DMS53 (cell line): ENCODE results near the gene ORC1.

Source experiments
- DNase-seq: peaks from one replicate; lab custom pipeline; 2025; lab: John Stamatoyannopoulos, UW

Gene ORC1

DNA sequence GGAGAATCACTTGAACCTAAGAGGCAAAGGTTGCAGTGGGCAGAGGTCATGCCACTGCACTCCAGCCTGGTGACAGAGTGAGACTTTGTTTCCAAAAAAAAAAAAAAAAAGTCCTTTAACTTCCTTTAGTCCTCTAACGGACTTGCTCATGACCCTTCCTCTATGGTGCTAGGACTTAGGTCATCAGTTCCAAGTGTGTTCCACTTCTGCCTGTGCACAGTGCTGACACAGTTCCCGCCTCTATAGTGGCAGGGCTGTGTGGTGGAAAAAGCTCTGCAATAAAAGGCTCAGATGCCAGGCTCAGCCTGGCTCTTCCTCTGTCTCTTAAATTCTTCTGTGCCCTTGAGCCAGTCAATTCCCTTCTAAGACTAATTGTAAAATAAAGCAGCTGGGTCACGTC is 60.2 kb downstream of the ORC1 start:
- no peak for DNase-seq

DNA sequence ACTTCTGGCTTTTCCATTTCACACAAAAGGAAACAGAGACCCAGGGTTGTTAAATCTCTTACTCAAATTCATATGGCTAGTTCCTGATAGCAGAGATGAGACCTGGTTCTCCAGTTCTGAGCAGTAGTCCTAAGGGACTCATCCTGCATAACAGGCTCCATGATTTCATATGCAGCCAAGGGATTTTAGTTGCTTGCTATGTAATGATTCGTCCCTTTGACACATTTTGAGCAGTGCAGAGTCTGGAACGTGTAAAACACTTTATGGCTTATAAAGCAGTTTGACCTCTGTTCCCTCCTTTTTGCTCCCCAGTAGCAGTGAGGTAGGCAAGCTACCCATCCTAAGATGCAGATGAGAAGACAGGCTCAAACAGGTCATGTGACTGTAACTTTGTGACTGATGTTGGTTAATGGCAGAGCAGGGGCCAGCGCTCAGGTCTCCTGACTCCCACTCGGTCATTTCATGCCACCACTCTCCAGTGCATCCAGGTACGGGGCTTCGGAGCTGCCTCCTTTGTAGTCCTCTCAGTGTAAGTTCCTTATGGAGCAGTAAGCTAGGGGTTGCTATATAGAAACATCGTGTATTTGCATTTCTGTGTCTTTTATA is 62.5 kb downstream of the ORC1 start:
- DNase-seq: no peak

DNA sequence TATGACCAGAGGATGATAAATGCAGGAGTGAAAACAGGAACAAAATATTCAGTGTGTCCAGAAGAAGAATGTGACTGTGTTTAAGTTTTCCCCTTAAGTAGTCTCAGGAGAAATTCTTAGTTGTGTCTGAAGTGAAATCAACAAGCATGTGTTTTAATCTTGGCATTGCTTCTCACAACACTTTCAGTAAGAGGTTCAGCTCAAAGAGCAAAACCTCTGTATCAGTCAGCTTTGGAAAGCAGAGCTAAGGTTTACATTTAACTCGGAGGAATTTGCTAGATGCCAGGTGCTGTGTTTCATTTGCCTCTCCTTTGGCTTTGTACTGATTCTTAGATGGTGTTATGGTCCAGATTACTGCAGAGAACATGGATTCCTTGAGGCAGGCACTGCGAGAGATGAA is 66.8 kb downstream of the ORC1 start:
- no peak for DNase-seq

DNA sequence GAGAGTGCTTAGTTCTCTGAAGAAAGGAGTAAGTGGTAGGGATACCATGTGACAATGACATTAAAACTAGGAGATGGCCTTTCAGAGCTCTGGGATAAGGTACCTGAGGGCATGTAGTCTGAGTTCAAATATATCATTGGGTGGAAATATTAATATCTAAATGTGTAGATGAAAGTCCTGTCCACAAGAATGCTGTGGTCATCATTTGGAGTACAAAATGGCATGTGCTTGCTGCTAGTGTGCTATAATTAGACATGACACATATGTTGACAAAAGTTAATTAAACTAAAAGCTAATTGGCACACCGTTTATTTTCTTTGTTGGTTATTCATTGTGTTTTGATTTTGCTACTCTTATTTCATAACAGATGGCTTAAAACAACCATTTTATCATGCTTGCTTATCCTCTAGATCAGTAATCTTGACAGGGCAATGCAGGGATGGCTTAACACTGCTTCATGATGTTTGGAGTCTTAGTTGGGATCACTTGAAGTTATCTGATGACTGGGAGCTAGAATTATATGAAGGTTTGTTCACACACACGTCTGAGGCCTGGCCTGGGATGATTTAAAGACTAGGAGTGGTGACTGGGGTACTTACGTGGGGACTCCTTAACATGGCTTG is 69.2 kb downstream of the ORC1 start:
- no peak for DNase-seq

DNA sequence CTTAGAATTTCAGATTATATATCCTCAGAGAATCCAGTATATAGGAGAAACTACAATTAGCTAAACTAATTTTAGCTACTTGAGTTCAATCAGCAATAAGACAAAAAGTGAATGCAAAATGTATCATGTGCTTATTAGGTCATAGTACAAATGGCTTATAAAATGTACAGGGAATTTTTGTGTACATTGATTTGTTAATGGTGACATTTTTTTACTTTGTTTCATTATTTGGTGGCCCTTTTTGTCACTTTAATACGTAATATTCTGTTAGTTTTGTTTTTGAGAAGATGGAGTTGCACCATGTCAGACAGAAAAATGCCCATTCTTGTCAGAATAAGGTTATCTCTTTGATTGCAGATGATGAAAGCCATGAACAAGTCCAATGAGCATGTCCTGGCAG is 71.8 kb downstream of the ORC1 start:
- no peak for DNase-seq

DNA sequence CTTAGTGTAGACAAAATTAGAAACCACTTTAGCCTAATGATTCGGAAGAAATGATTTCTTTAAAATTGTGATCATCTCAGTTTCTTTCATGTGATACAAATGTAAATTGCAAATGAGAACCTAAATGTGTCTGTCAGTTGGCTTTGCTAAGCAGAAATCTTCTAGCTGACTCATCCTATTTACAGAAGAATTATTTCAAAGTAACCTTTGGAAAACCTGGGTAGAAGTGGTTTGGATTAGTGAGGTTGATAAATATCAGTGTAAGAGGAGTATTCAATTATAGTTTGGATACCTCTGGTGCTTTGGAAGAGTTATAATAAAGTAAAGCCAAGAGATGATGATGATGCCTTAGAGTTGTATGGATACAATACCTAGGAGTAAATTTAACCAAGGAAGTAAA is 75.6 kb downstream of the ORC1 start:
- peak; percentile 71 for DNase-seq

DNA sequence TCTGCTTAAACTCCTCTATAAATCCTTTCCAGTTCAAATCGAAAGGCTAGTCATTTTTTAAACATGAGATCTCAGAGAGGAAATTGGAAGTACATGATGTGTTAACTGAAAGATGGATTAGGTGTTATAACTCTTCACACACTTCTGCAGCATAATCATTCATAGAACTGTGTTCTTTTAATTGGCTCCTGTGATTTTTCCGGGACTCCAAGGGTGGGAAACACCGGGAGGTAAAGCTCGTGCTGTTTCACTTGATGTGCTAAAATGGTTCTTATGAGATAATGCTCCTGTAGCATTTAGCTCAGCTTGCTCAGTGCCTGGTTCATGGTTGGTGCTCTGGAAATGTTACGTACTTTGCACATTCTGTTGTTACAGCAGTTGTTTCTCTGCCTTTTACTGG is 78.4 kb downstream of the ORC1 start:
- DNase-seq: no peak

DNA sequence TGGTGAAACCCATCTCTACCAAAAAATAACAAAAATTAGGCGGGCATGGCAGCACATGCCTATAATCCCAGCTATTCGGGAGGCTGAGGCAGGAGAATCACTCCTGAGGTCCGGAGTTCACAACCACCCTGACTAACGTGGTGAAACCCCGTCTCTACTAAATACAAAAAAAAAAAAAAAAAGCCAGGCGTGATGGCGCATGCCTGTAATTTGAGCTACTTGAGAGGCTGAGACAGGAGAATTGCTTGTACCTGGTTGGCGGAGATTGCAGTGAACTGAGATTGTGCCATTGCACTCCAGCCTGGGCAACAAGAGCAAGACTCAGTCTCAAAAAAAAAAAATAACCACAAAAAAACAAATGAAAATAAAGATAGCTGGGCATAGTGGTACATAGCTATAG is 80.5 kb downstream of the ORC1 start:
- DNase-seq: no peak
